Adrenal gland (tissue), 5 donors: Measurements from ENCODE around the gene SRP68.

Experiments
- CTCF ChIP-seq, 6 experiments: fragments of 450-650 bp in 4 of 6; fragments of 200-600 bp in 2 of 6; sonication (generic) in 1 of 6; IDR thresholded peaks; 1 replicate in 5 of 6; 2 replicates in 1 of 6; pipeline versions ENCODE4 v1.5.1 to v1.8.0; 2016 to 2021; ENCODE audit warnings: antibody characterized with exemption in 6 of 6, mild to moderate bottlenecking in 2 of 6, moderate library complexity in 1 of 6
- POLR2A ChIP-seq, 2 donors: fragments of 450-650 bp; IDR thresholded peaks; one replicate each; pipeline ENCODE4 v1.6.1; 2017; ENCODE audit warnings: antibody characterized with exemption in 2 of 2, mild to moderate bottlenecking in 2 of 2, moderate library complexity in 1 of 2
- donor health status: DM: no; HTN: no; CAD: no.

GRCh38 chr17:76085066-76085730 is 12.9 kb upstream of the SRP68 start:
- TF ChIP-seq CTCF (IDR thresholded peaks at IDR 0.05) (no peak), POLR2A (IDR thresholded peaks at IDR 0.05) (no peak)
